ENCODE measurements around the gene BTBD6. TPM values are rescaled to one million over a fixed set of nuclear protein-coding genes. Genes with fewer than 3 reads are reported as not detected.

BTBD6 gene
- total and polyA plus RNA-seq, 3 experiments from 2014 or later, result 16.2 to 55.0 (median 54.1) TPM

DNA sequence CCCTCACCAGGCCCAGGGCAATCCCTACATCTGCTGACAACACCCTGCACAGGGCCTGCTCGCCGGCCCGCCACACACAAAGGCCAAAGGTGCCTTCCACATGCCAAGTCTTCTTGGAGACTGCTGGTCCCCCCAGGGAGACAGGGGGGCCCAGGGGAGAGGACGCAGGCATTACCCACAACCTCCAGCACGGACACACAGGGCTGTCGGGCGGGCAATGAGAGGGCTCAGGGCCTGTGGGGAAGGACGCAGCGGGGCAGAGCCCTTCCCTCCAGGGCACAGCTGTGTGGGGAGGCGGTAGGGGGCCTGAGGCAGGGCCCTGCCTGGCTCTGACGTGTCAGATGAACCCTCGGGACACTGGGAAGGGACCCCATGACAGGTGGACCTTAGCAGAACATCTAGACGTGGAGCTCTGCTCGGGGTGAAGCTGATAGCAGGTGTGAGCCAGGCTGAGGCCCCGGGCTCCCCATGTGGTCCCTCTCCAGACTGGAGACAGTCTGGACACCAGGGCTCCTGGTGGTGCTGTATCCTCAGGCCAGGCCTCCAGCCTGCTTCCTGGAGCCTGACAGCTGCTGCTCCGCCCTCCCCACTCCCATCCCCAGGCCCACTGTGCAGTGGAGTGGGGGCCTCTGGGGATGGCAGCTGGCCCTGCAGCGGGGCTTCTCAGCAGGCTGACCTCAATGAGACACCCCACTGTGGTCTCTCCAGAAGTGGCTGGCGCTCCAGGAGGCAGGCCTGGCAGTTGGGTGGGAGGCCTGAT, 35.6 kb upstream of the BTBD6 start:
- H3K4me1 ChIP-seq (ENCODE audit: insufficient read depth, low read length), result no peaks in the 10 kb centered on the region
- H3K4me3 ChIP-seq (ENCODE audit: low read length), result no peak overlapping the region
- Mint-ChIP-seq H3K9me3 (no peaks in the 10 kb centered on the region), H3K36me3 (peaks cover 0 to 45% (median 4%) of the 10 kb centered on the region in 3 donors), H3K4me1 (peaks cover 0 to 3% (median 0%) of the 10 kb centered on the region in 3 donors), H3K27me3 (no peaks in the 10 kb centered on the region), H3K27ac (peak overlapping the region in 1 of 8 donors; percentile 33), H3K4me3 (no peak overlapping the region)
- ChIA-PET CTCF (interaction anchor here (1.1 to 1.4 kb wide), 3 partner anchors 10 to 17 kb away, joined by 3 to 4 read pairs (median 3); no protein-coding TSS in a partner anchor), POLR2A (no interaction called here)
- H3K9me3 ChIP-seq (ENCODE audit: low read length), result no peaks in the 10 kb centered on the region
- H3K36me3 ChIP-seq (ENCODE audit: insufficient read depth, low read length), result no peaks in the 10 kb centered on the region
- no peak overlapping the region for H3K27ac ChIP-seq (ENCODE audit: low read depth, low read length)
- no peak for DNase-seq
- no peaks in the 10 kb centered on the region for H3K27me3 ChIP-seq (ENCODE audit: insufficient read depth, low read length, poor library complexity, severe bottlenecking)

DNA sequence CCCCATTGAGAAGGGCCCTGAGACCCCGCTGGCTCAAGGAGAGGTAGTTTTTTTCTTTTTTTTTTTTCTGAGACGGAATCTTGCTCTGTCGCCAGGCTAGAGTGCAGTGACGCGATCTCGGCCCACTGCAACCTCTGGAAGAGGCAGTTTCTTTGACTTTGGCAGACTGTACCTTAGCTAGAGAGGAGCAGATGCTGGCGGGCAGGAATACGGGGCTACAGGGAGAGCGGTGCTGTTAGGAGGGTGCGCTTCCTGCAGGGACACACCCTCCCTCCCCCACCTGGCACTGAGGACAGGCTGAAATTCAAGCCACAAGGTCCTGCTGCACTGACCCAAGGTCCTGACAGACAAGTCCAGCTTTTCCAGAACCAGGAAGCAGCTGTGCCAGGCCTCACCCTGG, 35.0 kb upstream of the BTBD6 start:
- Mint-ChIP-seq H3K4me1 (peaks cover 0 to 3% (median 0%) of the 10 kb centered on the region in 3 donors), H3K9me3 (no peaks in the 10 kb centered on the region), H3K36me3 (peaks cover 0 to 52% (median 4%) of the 10 kb centered on the region in 3 donors), H3K27me3 (no peaks in the 10 kb centered on the region), H3K27ac (no peak overlapping the region), H3K4me3 (no peak overlapping the region)
- POLR2A ChIA-PET, result no interaction called here
- no peaks in the 10 kb centered on the region for H3K27me3 ChIP-seq (ENCODE audit: insufficient read depth, low read length, poor library complexity, severe bottlenecking)
- H3K9me3 ChIP-seq (ENCODE audit: low read length), result no peaks in the 10 kb centered on the region
- peaks cover 1% of the 10 kb centered on the region for H3K36me3 ChIP-seq (ENCODE audit: insufficient read depth, low read length)
- H3K4me3 ChIP-seq (ENCODE audit: low read length), result no peak overlapping the region
- no peak overlapping the region for H3K27ac ChIP-seq (ENCODE audit: low read depth, low read length)
- no peak for DNase-seq
- H3K4me1 ChIP-seq (ENCODE audit: insufficient read depth, low read length), result no peaks in the 10 kb centered on the region
- CTCF ChIA-PET, result interaction anchor here (1.1 kb wide), 1 partner anchor 11 kb away, joined by 3 read pairs; no protein-coding TSS in a partner anchor

DNA sequence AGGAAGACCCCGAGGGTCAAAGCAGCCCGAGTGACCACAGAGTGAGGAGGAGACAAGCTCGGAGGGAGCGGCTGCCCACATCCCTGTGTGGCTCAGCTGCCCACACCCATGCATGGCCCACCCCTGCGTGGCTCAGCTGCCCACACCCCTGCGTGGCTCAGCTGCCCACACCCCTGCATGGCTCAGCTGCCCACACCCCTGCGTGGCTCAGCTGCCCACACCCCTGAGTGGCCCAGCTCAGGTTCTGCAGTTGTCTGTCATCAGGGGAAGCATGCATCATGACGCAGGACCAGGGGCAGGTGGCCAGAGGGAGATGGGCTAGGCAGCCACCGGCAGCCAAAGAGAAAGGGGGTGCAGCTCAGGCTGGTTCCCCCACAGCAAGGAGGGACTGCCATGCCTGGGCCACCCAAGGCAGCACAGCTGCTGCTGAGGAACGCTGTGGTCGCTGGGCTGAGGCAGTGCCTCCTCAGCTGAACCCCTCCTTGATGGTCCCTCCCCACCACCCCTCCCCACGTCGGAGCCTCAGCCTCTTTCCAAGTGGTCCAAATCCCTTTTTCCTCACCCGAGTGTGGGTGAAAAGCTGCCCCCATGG, 33.9 kb upstream of the BTBD6 start:
- Histone ChIP-seq H3K36me3 (ENCODE audit: insufficient read depth, low read length) (peaks cover 5% of the 10 kb centered on the region), H3K4me3 (ENCODE audit: low read length) (no peak overlapping the region), H3K27me3 (ENCODE audit: insufficient read depth, low read length, poor library complexity, severe bottlenecking) (no peaks in the 10 kb centered on the region), H3K9me3 (ENCODE audit: low read length) (no peaks in the 10 kb centered on the region), H3K4me1 (ENCODE audit: insufficient read depth, low read length) (no peaks in the 10 kb centered on the region), H3K27ac (ENCODE audit: low read depth, low read length) (no peak overlapping the region)
- H3K36me3 Mint-ChIP-seq, result peaks cover 0 to 59% (median 4%) of the 10 kb centered on the region in 3 donors
- no peaks in the 10 kb centered on the region for H3K9me3 Mint-ChIP-seq
- peak overlapping the region in 1 of 8 donors; percentile 26 for H3K27ac Mint-ChIP-seq
- POLR2A ChIA-PET, result no interaction called here
- H3K4me1 Mint-ChIP-seq, result peaks cover 0 to 3% (median 0%) of the 10 kb centered on the region in 3 donors
- CTCF ChIA-PET, result no interaction called here
- no peak for DNase-seq
- no peak overlapping the region for H3K4me3 Mint-ChIP-seq
- no peaks in the 10 kb centered on the region for H3K27me3 Mint-ChIP-seq

DNA sequence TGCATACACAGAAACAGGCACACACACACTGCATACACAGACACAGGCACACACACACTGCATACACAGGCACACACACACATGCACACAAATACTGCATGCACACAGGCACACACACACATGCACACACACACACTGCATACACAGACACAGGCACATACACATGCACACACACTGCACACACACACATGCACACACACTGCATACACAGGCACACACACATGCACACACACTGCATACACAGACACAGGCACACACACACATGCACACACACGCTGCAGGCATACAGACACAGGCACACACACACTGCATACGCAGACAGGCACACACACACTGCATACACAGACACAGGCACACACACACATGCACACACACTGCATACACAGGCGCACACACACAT, 32.7 kb upstream of the BTBD6 start:
- Histone ChIP-seq H3K27ac (ENCODE audit: low read depth, low read length) (no peak overlapping the region), H3K4me3 (ENCODE audit: low read length) (no peak overlapping the region), H3K4me1 (ENCODE audit: insufficient read depth, low read length) (no peaks in the 10 kb centered on the region), H3K36me3 (ENCODE audit: insufficient read depth, low read length) (peaks cover 5% of the 10 kb centered on the region), H3K27me3 (ENCODE audit: insufficient read depth, low read length, poor library complexity, severe bottlenecking) (no peaks in the 10 kb centered on the region), H3K9me3 (ENCODE audit: low read length) (no peaks in the 10 kb centered on the region)
- H3K4me3 Mint-ChIP-seq, result no peak overlapping the region
- ChIA-PET POLR2A (no interaction called here), CTCF (no interaction called here)
- peaks cover 0 to 61% (median 4%) of the 10 kb centered on the region in 3 donors for H3K36me3 Mint-ChIP-seq
- H3K9me3 Mint-ChIP-seq, result no peaks in the 10 kb centered on the region
- peaks cover 0 to 3% (median 0%) of the 10 kb centered on the region in 3 donors for H3K4me1 Mint-ChIP-seq
- no peaks in the 10 kb centered on the region for H3K27me3 Mint-ChIP-seq
- DNase-seq, result no peak
- H3K27ac Mint-ChIP-seq, result peak overlapping the region in 2 of 8 donors; percentile 68 to 79

DNA sequence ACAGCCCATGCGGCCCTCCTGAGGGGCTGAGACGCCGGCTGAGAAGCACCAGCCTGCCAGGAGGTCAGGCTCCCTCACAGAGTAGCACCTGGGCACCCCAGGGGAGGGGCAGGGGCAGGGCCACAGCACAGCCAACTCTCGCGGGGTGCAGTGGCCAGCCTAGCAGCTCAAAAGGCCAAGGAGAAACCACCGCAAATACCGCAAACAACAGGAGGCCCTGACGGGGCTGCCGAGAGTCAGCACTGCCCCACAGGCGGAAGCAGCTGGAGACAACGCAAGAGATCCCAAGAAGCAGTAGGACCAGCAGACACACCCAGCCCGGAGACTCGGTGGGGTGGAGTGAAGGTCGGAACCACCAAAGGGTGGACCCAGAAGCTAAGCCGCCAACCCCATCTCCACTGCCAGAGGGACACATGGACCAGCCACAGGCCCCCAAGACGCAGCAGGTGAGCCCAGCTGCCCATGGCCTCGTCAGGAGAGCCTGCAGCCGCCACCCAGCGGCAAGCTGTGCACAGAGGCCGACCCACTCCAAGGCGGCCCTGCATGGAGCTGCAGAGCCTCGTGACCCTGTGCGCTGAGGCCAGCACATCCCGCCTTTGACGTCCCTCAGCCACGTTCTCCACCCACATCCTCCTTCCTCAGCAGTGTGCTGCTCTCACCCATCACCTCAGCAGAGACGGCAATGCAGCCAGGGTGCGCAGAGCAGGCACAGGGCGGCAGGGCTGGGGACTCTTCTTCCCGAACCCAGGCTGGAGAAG, 31.7 kb upstream of the BTBD6 start:
- Histone ChIP-seq H3K4me3 (ENCODE audit: low read length) (no peak overlapping the region), H3K9me3 (ENCODE audit: low read length) (no peaks in the 10 kb centered on the region), H3K27ac (ENCODE audit: low read depth, low read length) (no peak overlapping the region), H3K36me3 (ENCODE audit: insufficient read depth, low read length) (peaks cover 12% of the 10 kb centered on the region), H3K4me1 (ENCODE audit: insufficient read depth, low read length) (no peaks in the 10 kb centered on the region), H3K27me3 (ENCODE audit: insufficient read depth, low read length, poor library complexity, severe bottlenecking) (no peaks in the 10 kb centered on the region)
- H3K4me3 Mint-ChIP-seq, result no peak overlapping the region
- peaks cover 0 to 3% (median 0%) of the 10 kb centered on the region in 3 donors for H3K4me1 Mint-ChIP-seq
- ChIA-PET POLR2A (no interaction called here), CTCF (no interaction called here)
- peaks cover 0 to 65% (median 4%) of the 10 kb centered on the region in 3 donors for H3K36me3 Mint-ChIP-seq
- peak overlapping the region in 1 of 8 donors; percentile 33 for H3K27ac Mint-ChIP-seq
- H3K27me3 Mint-ChIP-seq, result no peaks in the 10 kb centered on the region
- H3K9me3 Mint-ChIP-seq, result no peaks in the 10 kb centered on the region
- no peak for DNase-seq

DNA sequence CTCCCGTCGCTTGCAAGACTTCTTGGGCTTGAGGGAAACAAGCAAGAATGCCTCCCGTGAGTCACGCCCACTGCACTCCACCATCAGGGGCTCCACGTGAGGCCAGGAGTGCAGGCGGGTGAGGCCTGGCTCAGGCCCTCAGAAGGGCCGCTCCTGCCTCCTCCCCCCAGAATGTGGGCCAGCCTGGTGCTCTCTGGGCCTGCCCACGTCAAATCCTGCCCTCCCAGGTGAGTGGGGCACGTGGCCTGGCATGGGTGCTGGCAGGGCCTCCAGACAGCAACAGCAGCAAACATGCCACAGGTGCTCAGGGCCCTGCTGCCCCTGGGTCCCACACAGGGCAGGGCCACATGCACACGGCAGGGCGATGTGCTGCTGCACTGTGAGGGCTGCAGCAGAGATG, 30.6 kb upstream of the BTBD6 start:
- H3K9me3 ChIP-seq (ENCODE audit: low read length), result no peaks in the 10 kb centered on the region
- H3K27ac ChIP-seq (ENCODE audit: low read depth, low read length), result no peak overlapping the region
- Mint-ChIP-seq H3K4me1 (peaks cover 0 to 4% (median 0%) of the 10 kb centered on the region in 3 donors), H3K36me3 (peaks cover 3 to 67% (median 10%) of the 10 kb centered on the region in 3 donors), H3K27me3 (no peaks in the 10 kb centered on the region), H3K27ac (no peak overlapping the region), H3K9me3 (no peaks in the 10 kb centered on the region), H3K4me3 (no peak overlapping the region)
- no peaks in the 10 kb centered on the region for H3K4me1 ChIP-seq (ENCODE audit: insufficient read depth, low read length)
- H3K27me3 ChIP-seq (ENCODE audit: insufficient read depth, low read length, poor library complexity, severe bottlenecking), result no peaks in the 10 kb centered on the region
- H3K4me3 ChIP-seq (ENCODE audit: low read length), result no peak overlapping the region
- DNase-seq, result no peak
- peaks cover 12% of the 10 kb centered on the region for H3K36me3 ChIP-seq (ENCODE audit: insufficient read depth, low read length)
- ChIA-PET CTCF (no interaction called here), POLR2A (no interaction called here)

DNA sequence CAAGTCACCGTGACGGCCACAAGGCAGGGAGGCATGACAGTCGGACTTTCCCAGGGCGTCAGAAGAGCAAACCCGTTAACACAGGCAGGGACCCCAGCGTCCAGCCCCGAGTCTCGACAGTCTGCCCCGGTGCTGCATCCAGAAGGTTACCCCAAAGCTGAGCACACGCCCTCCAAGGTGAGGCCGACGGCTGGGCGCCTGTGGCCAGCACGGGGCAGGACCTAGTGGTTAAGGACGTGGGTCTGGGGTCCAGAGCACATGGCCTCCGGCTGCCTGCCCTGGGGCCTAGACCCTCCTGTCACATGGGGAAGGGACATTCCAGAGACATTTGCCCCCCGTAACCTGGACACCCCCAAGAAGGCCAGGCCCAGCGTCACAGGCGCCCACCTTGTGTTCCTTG, 29.7 kb upstream of the BTBD6 start:
- peaks cover 12% of the 10 kb centered on the region for H3K36me3 ChIP-seq (ENCODE audit: insufficient read depth, low read length)
- ChIA-PET POLR2A (no interaction called here), CTCF (no interaction called here)
- no peaks in the 10 kb centered on the region for H3K27me3 ChIP-seq (ENCODE audit: insufficient read depth, low read length, poor library complexity, severe bottlenecking)
- no peak for DNase-seq
- no peak overlapping the region for H3K4me3 ChIP-seq (ENCODE audit: low read length)
- no peak overlapping the region for H3K4me3 Mint-ChIP-seq
- no peak overlapping the region for H3K27ac ChIP-seq (ENCODE audit: low read depth, low read length)
- no peak overlapping the region for H3K27ac Mint-ChIP-seq
- H3K9me3 Mint-ChIP-seq, result no peaks in the 10 kb centered on the region
- no peaks in the 10 kb centered on the region for H3K27me3 Mint-ChIP-seq
- no peaks in the 10 kb centered on the region for H3K9me3 ChIP-seq (ENCODE audit: low read length)
- H3K36me3 Mint-ChIP-seq, result peaks cover 3 to 71% (median 16%) of the 10 kb centered on the region in 3 donors
- H3K4me1 Mint-ChIP-seq, result peaks cover 0 to 4% (median 0%) of the 10 kb centered on the region in 3 donors
- H3K4me1 ChIP-seq (ENCODE audit: insufficient read depth, low read length), result no peaks in the 10 kb centered on the region
